Right lobe of liver (tissue), 4 donors: Measurements from ENCODE around the gene ZNF701.
"Not testable (repeated sequence)": the region's sequence is repeated elsewhere in the genome, so short reads cannot be mapped to it uniquely, and the experiment has no call there.

ENCODE experiments used
- CTCF ChIP-seq, 4 donors: fragments of 200-600 bp in 3 of 4; fragments of 450-650 bp in 1 of 4; IDR thresholded peaks; one replicate each; pipeline versions ENCODE4 v1.5.1 to v1.8.0; 2016 to 2022; ENCODE audit warnings: antibody characterized with exemption in 4 of 4, mild to moderate bottlenecking in 2 of 4
- POLR2A ChIP-seq: fragments of 450-650 bp; IDR thresholded peaks from one replicate; pipeline ENCODE4 v1.6.1; 2017; ENCODE audit warnings: antibody characterized with exemption, mild to moderate bottlenecking
- donor health status: DM: no; HTN: no; CAD: no.
- donor health status: DM: no; HTN: no; CAD: no.
- donor health status: DM: no; HTN: yes; CAD: no.

- not testable (repeated sequence) for TF ChIP-seq CTCF (IDR thresholded peaks at IDR 0.05); POLR2A
These were observed 31.3 kb upstream of the ZNF701 start for GRCh38 chr19:52538815-52539214.
